Measurements from ENCODE around the gene PRSS53. TPM values are rescaled to one million over a fixed set of nuclear protein-coding genes. Genes with fewer than 3 reads are reported as not detected.

PRSS53 gene
- total RNA-seq, 2 donors from 2014 or later, result 1.7 to 2.8 TPM

DNA sequence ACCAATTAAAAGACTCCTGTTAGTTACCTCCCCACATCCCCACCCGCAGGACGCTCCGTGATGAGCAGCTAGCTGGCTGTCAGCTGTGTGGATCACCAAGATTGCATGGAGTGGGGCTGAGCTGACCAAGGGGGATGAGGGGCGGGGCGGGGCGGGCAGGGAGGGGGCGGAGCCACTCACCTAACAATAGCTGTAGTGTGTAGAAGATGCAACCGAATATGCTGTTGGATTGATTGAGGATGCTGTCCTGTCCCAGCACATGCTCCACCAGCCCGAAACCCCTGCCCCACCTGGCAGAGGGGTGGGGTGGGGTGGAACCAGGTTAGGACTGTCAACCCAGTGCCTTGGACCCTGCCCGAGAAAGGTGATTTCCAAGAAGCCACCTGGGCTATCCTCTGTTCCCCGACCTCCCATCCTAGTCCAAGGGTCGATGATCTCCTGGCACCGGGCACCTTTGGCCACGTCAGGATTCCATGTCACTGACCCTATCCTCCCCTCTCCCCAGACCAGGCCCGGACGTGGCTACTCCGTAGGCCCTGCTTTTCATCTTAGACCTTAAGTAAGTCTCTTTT is 4.5 kb upstream of the PRSS53 start:
- Mint-ChIP-seq H3K4me3 (peak overlapping the region; percentile 80), H3K9me3 (no peaks in the 10 kb centered on the region), H3K36me3 (ENCODE audit: low read depth) (peaks cover 14% of the 10 kb centered on the region), H3K27ac (peak overlapping the region; percentile 62), H3K4me1 (peaks cover 3% of the 10 kb centered on the region), H3K27me3 (ENCODE audit: insufficient read depth) (no peaks in the 10 kb centered on the region)
- Histone ChIP-seq H3K9ac (ENCODE audit: extremely low read depth, low read length, poor library complexity, severe bottlenecking) (no peak overlapping the region), H3K27ac (ENCODE audit: low read depth, low read length) (no peak overlapping the region), H3K27me3 (ENCODE audit: control insufficient read depth, insufficient read depth, low read length, poor library complexity, severe bottlenecking) (no peaks in the 10 kb centered on the region), H3K36me3 (ENCODE audit: control insufficient read depth, insufficient read depth, low read length) (peaks cover 20% of the 10 kb centered on the region), H3K4me3 (ENCODE audit: low read length) (peak overlapping the region; percentile 95), H3K4me1 (ENCODE audit: control insufficient read depth, insufficient read depth, low read length) (no peaks in the 10 kb centered on the region), H3K9me3 (ENCODE audit: control insufficient read depth, low read length) (no peaks in the 10 kb centered on the region)
- TF ChIP-seq, protein P1, sequence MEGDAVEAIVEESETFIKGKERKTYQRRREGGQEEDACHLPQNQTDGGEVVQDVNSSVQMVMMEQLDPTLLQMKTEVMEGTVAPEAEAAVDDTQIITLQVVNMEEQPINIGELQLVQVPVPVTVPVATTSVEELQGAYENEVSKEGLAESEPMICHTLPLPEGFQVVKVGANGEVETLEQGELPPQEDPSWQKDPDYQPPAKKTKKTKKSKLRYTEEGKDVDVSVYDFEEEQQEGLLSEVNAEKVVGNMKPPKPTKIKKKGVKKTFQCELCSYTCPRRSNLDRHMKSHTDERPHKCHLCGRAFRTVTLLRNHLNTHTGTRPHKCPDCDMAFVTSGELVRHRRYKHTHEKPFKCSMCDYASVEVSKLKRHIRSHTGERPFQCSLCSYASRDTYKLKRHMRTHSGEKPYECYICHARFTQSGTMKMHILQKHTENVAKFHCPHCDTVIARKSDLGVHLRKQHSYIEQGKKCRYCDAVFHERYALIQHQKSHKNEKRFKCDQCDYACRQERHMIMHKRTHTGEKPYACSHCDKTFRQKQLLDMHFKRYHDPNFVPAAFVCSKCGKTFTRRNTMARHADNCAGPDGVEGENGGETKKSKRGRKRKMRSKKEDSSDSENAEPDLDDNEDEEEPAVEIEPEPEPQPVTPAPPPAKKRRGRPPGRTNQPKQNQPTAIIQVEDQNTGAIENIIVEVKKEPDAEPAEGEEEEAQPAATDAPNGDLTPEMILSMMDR (conservative IDR thresholded peaks at IDR 0.05), result no peak
- WGBS, 2 experiments (ENCODE audit: insufficient coverage in 1 of 2, insufficient read length in 1 of 2), result 17 to 30% methylated on average over 2 to 13 of the region's 17 CpGs
- DNase-seq, result peak; percentile 87

DNA sequence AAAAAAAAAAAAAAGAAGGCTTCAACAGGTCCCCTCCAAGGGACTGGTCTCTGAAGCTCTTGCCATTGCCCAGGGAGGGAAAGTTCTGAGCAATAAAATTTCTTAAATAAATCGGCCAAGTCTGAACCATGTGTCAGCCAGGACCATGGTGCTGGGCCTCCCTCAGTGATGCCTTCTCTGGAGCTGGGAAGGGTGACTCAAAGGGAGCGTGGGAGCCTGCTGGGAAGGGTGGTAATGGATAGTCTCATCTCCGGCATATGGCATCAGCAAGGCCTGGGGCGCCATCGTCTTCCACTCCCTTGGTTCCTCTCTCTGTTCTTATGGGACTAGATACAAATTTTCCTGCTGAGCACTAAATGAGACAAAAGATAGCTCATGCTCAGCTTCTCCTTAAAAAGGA is 3.6 kb upstream of the PRSS53 start:
- DNase-seq, result no peak
- no peaks in the 10 kb centered on the region for H3K9me3 ChIP-seq (ENCODE audit: control insufficient read depth, low read length)
- Mint-ChIP-seq H3K9me3 (no peaks in the 10 kb centered on the region), H3K27ac (no peak overlapping the region), H3K36me3 (ENCODE audit: low read depth) (peaks cover 14% of the 10 kb centered on the region), H3K27me3 (ENCODE audit: insufficient read depth) (no peaks in the 10 kb centered on the region), H3K4me1 (peaks cover 3% of the 10 kb centered on the region), H3K4me3 (no peak overlapping the region)
- H3K4me3 ChIP-seq (ENCODE audit: low read length), result no peak overlapping the region
- H3K4me1 ChIP-seq (ENCODE audit: control insufficient read depth, insufficient read depth, low read length), result no peaks in the 10 kb centered on the region
- no peaks in the 10 kb centered on the region for H3K27me3 ChIP-seq (ENCODE audit: control insufficient read depth, insufficient read depth, low read length, poor library complexity, severe bottlenecking)
- WGBS, 2 experiments (ENCODE audit: insufficient coverage in 1 of 2, insufficient read length in 1 of 2), result 96 to 100% methylated on average over 5 of the region's 5 CpGs
- H3K36me3 ChIP-seq (ENCODE audit: control insufficient read depth, insufficient read depth, low read length), result peaks cover 23% of the 10 kb centered on the region
- TF ChIP-seq, protein P1 (conservative IDR thresholded peaks at IDR 0.05), result no peak
- no peak overlapping the region for H3K9ac ChIP-seq (ENCODE audit: extremely low read depth, low read length, poor library complexity, severe bottlenecking)
- H3K27ac ChIP-seq (ENCODE audit: low read depth, low read length), result no peak overlapping the region

DNA sequence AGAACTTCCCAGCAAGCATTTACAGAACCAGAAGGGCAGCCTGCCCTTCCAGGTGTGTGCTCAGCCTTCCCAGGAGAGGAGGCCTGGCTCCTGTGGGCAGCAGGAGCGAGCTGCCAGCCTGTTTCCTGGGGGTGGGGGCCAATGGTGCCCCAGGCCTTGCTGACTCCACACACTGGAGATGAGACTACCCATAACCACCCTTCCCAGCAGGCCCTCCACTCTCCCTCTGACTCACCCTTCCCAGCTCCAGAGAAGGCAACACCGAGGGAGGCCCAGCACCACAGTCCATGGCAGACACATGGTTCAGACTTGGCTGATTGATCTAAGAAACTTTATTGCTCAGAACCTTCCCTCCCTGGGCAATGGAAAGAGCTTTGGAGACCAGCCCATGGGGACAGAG is 1.8 kb upstream of the PRSS53 start:
- no peaks in the 10 kb centered on the region for H3K9me3 ChIP-seq (ENCODE audit: control insufficient read depth, low read length)
- H3K36me3 Mint-ChIP-seq (ENCODE audit: low read depth), result peaks cover 16% of the 10 kb centered on the region
- peaks cover 1% of the 10 kb centered on the region for H3K4me1 Mint-ChIP-seq
- no peaks in the 10 kb centered on the region for H3K4me1 ChIP-seq (ENCODE audit: control insufficient read depth, insufficient read depth, low read length)
- no peaks in the 10 kb centered on the region for H3K27me3 Mint-ChIP-seq (ENCODE audit: insufficient read depth)
- WGBS, 2 experiments (ENCODE audit: insufficient coverage in 1 of 2, insufficient read length in 1 of 2), result 98 to 100% methylated on average over 1 to 2 of the region's 2 CpGs
- no peak for DNase-seq
- no peak overlapping the region for H3K4me3 Mint-ChIP-seq
- TF ChIP-seq, protein P1 (conservative IDR thresholded peaks at IDR 0.05), result no peak
- no peak overlapping the region for H3K9ac ChIP-seq (ENCODE audit: extremely low read depth, low read length, poor library complexity, severe bottlenecking)
- H3K27ac ChIP-seq (ENCODE audit: low read depth, low read length), result no peak overlapping the region
- no peaks in the 10 kb centered on the region for H3K27me3 ChIP-seq (ENCODE audit: control insufficient read depth, insufficient read depth, low read length, poor library complexity, severe bottlenecking)
- no peaks in the 10 kb centered on the region for H3K9me3 Mint-ChIP-seq
- peaks cover 23% of the 10 kb centered on the region for H3K36me3 ChIP-seq (ENCODE audit: control insufficient read depth, insufficient read depth, low read length)
- no peak overlapping the region for H3K27ac Mint-ChIP-seq
- H3K4me3 ChIP-seq (ENCODE audit: low read length), result no peak overlapping the region

All from endodermal cell (in vitro differentiated cells).